GM18505 (cell line): ENCODE data around the gene TBC1D12.

ENCODE experiments used
- ATAC-seq: cut with Tn5 transposase; IDR thresholded peaks from one replicate; pipeline ENCODE4 v1.9.1; 2021; ENCODE audit not compliant: unreplicated experiment
- POLR2A ChIP-seq: IDR thresholded peaks from 4 replicates; pipeline ENCODE4 v1.6.1; 2011; ENCODE audit warnings: borderline replicate concordance; ENCODE audit not compliant: insufficient read depth, insufficient read length; ENCODE audit errors: extremely low read depth

TBC1D12 gene

GRCh38 chr10:94420516-94420915 lies 18.2 kb downstream of the TBC1D12 start:
- TF ChIP-seq POLR2A, result no peak
- ATAC-seq, result no peak

GRCh38 chr10:94420998-94421528 lies 18.7 kb downstream of the TBC1D12 start:
- no peak for ATAC-seq
- TF ChIP-seq POLR2A, result no peak

GRCh38 chr10:94423627-94424026 lies 21.3 kb downstream of the TBC1D12 start:
- ATAC-seq, result no peak
- no peak for TF ChIP-seq POLR2A

- ATAC-seq, result no peak
- TF ChIP-seq POLR2A, result no peak
Observed at GRCh38 chr10:94424714-94425337, 22.5 kb downstream of the TBC1D12 start.

GRCh38 chr10:94425942-94426341 lies 23.6 kb downstream of the TBC1D12 start:
- no peak for ATAC-seq
- TF ChIP-seq POLR2A, result no peak

GRCh38 chr10:94427166-94427565 lies 24.8 kb downstream of the TBC1D12 start:
- no peak for TF ChIP-seq POLR2A
- no peak for ATAC-seq

GRCh38 chr10:94428766-94429707 lies 26.7 kb downstream of the TBC1D12 start:
- ATAC-seq, result no peak
- TF ChIP-seq POLR2A, result no peak

GRCh38 chr10:94430701-94431100 lies 28.4 kb downstream of the TBC1D12 start:
- ATAC-seq, result no peak
- no peak for TF ChIP-seq POLR2A

GRCh38 chr10:94432443-94432842 lies 30.1 kb downstream of the TBC1D12 start:
- TF ChIP-seq POLR2A, result no peak
- no peak for ATAC-seq

GRCh38 chr10:94439275-94439861 lies 37.0 kb downstream of the TBC1D12 start:
- ATAC-seq, result no peak
- no peak for TF ChIP-seq POLR2A

- no peak for TF ChIP-seq POLR2A
- no peak for ATAC-seq
Observed at GRCh38 chr10:94440096-94440495, 37.8 kb downstream of the TBC1D12 start.

GRCh38 chr10:94443047-94443446 lies 40.7 kb downstream of the TBC1D12 start:
- no peak for ATAC-seq
- no peak for TF ChIP-seq POLR2A

- TF ChIP-seq POLR2A, result no peak
- no peak for ATAC-seq
Observed at GRCh38 chr10:94443549-94443948, 41.2 kb downstream of the TBC1D12 start.
